OCI-LY3 (cell line): ENCODE data around the gene GGCT.

ENCODE experiments used
- H2AFZ ChIP-seq: fragments of 200-600, 300-600 bp; shearing (Covaris generic); 2 replicates; pipeline ENCODE4 v1.6.0; 2014; ENCODE audit warnings: antibody characterized with exemption, low read depth, low read length
- H3K27ac ChIP-seq: fragments of 200-600, 300-600 bp; sonication (generic); 2 replicates; pipeline ENCODE4 v1.5.1; 2014; ENCODE audit warnings: mild to moderate bottlenecking, low read length, moderate library complexity, mixed read lengths
- H3K27me3 ChIP-seq: fragments of 200-600, 300-600 bp; sonication (generic); 2 replicates; pipeline ENCODE4 v1.6.1; 2014; ENCODE audit warnings: low read depth, low read length, mixed read lengths
- H3K36me3 ChIP-seq: fragments of 200-600, 300-600 bp; sonication (generic); replicated peaks from 2 replicates; pipeline ENCODE3; 2014; ENCODE audit warnings: low read depth, low read length, mixed read lengths
- H3K4me1 ChIP-seq: fragments of 300-600, 200-600 bp; sonication (generic); 2 replicates; pipeline ENCODE4 v1.6.1; 2014; ENCODE audit warnings: low read length, mixed read lengths
- H3K4me2 ChIP-seq: fragments of 200-600, 300-600 bp; sonication (generic); 2 replicates; pipeline ENCODE4 v1.6.1; 2014; ENCODE audit warnings: low read length, mixed read lengths
- H3K4me3 ChIP-seq: fragments of 300-600, 200-600 bp; sonication (generic); 2 replicates; pipeline ENCODE4 v1.5.1; 2014; ENCODE audit warnings: antibody characterized with exemption, mild to moderate bottlenecking, low read length, moderate library complexity
- H3K79me2 ChIP-seq: fragments of 300-600, 200-600 bp; shearing (Covaris generic); 2 replicates; pipeline ENCODE4 v1.6.1; 2014; ENCODE audit warnings: mild to moderate bottlenecking, low read length, mixed read lengths
- H3K9ac ChIP-seq: fragments of 300-600, 200-600 bp; shearing (Covaris generic); 2 replicates; pipeline ENCODE4 v1.6.0; 2014; ENCODE audit warnings: mild to moderate bottlenecking, low read length, moderate library complexity
- H3K9me3 ChIP-seq: fragments of 200-600, 300-600 bp; shearing (Covaris generic); 2 replicates; pipeline ENCODE4 v1.6.1; 2014; ENCODE audit warnings: low read length, mixed read lengths; ENCODE audit not compliant: insufficient read depth
- H4K20me1 ChIP-seq: fragments of 200-600, 300-600 bp; sonication (generic); 2 replicates; pipeline ENCODE4 v1.6.1; 2016; ENCODE audit warnings: low read length, mixed read lengths; ENCODE audit not compliant: insufficient read depth
- EZH2phosphoT487 ChIP-seq: fragments of 200-600 bp; shearing (Covaris generic); IDR thresholded peaks from 2 replicates; pipeline ENCODE4 v1.6.1; 2018; ENCODE audit warnings: antibody characterized with exemption, mixed run types, low read depth
- TF ChIP-seq, protein P1 (sequence below): fragments of 200-600, 300-600 bp; sonication (generic); IDR thresholded peaks from 2 replicates; pipeline ENCODE4 v1.5.1; 2014; ENCODE audit warnings: antibody characterized with exemption, low read length, low read depth

Gene GGCT

GRCh38 chr7:30465046-30465810 lies 39.4 kb downstream of the GGCT start:
- Histone ChIP-seq H3K4me2 (peak overlapping the region; percentile 62), H3K4me1 (peaks cover 49% of the 10 kb centered on the region), H3K27ac (no peak overlapping the region)

GRCh38 chr7:30464231-30464671 lies 40.4 kb downstream of the GGCT start:
- Histone ChIP-seq H3K9ac (peak overlapping the region; percentile 16; the same call in 1 of the 2 replicates), H3K27me3 (no peaks in the 10 kb centered on the region), H3K4me1 (peaks cover 49% of the 10 kb centered on the region), H3K4me2 (peak overlapping the region; percentile 62), H3K4me3 (peak overlapping the region; percentile 38; the same call in 1 of the 2 replicates), H3K9me3 (no peaks in the 10 kb centered on the region), H3K36me3 (no peaks in the 10 kb centered on the region), H4K20me1 (no peaks in the 10 kb centered on the region), H2AFZ (no peak overlapping the region), H3K79me2 (no peaks in the 10 kb centered on the region), H3K27ac (no peak overlapping the region)
- TF ChIP-seq, protein P1, sequence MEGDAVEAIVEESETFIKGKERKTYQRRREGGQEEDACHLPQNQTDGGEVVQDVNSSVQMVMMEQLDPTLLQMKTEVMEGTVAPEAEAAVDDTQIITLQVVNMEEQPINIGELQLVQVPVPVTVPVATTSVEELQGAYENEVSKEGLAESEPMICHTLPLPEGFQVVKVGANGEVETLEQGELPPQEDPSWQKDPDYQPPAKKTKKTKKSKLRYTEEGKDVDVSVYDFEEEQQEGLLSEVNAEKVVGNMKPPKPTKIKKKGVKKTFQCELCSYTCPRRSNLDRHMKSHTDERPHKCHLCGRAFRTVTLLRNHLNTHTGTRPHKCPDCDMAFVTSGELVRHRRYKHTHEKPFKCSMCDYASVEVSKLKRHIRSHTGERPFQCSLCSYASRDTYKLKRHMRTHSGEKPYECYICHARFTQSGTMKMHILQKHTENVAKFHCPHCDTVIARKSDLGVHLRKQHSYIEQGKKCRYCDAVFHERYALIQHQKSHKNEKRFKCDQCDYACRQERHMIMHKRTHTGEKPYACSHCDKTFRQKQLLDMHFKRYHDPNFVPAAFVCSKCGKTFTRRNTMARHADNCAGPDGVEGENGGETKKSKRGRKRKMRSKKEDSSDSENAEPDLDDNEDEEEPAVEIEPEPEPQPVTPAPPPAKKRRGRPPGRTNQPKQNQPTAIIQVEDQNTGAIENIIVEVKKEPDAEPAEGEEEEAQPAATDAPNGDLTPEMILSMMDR, result no peak
- TF ChIP-seq EZH2phosphoT487, result no peak

More at GRCh38 chr7:30465046-30465810, 39.4 kb downstream of the GGCT start:
- Histone ChIP-seq H3K27me3 (no peaks in the 10 kb centered on the region), H2AFZ (no peak overlapping the region), H3K9ac (no peak overlapping the region), H3K79me2 (no peaks in the 10 kb centered on the region), H3K9me3 (no peaks in the 10 kb centered on the region), H3K36me3 (no peaks in the 10 kb centered on the region), H4K20me1 (no peaks in the 10 kb centered on the region), H3K4me3 (no peak overlapping the region)
- TF ChIP-seq, protein P1, result no peak
- TF ChIP-seq EZH2phosphoT487, result no peak

DNA sequence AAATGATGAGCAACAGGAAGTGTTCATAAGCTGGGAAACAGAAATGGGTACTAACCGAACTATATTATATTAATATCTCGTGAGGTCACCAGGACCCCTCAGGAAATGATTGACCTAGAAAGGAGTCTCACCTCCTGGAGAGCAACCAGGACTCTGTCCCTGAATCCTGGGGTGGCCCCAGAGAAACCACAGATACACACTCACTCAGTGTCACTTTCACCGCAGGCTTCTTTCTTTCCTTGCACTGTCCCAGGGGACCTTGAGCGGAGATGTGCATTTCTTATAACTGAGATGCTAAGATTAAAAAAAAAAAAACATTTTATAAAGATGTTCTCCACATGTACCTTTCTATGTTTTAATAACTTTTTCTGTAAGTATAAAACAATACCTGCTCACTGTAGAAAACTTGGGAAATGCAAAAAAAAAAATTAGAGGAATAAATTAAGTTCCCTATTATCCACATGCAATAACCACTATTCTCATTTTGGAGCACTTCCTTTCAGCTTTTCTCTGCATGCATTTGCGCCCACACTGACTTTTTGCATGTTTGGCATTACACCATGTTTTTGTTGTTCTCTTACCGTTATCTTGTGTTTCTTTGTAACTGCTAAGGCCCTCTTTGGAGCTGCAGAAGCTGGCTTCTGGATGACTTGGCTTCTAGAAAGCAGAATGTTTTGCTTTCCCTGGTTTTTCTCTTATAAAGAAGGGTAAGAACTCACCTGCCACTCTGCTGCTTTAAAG lies 41.1 kb downstream of the GGCT start:
- no peaks in the 10 kb centered on the region for H3K27me3 ChIP-seq
- H3K79me2 ChIP-seq, result no peaks in the 10 kb centered on the region
- no peaks in the 10 kb centered on the region for H3K9me3 ChIP-seq
- H3K4me3 ChIP-seq, result peak overlapping the region; percentile 38; the same call in 1 of the 2 replicates
- H3K36me3 ChIP-seq, result no peaks in the 10 kb centered on the region
- H2AFZ ChIP-seq, result no peak overlapping the region
- no peaks in the 10 kb centered on the region for H4K20me1 ChIP-seq
- H3K27ac ChIP-seq, result no peak overlapping the region
- H3K4me2 ChIP-seq, result peak overlapping the region; percentile 62
- no peak overlapping the region for H3K9ac ChIP-seq
- TF ChIP-seq EZH2phosphoT487, result no peak
- TF ChIP-seq, protein P1, result no peak
- H3K4me1 ChIP-seq, result peaks cover 49% of the 10 kb centered on the region

GRCh38 chr7:30462179-30462578 lies 42.5 kb downstream of the GGCT start:
- H3K27me3 ChIP-seq, result no peaks in the 10 kb centered on the region

More at GRCh38 chr7:30462179-30462578, 42.5 kb downstream of the GGCT start:
- no peak overlapping the region for H3K9ac ChIP-seq
- TF ChIP-seq, protein P1, result no peak
- no peak for TF ChIP-seq EZH2phosphoT487
- H4K20me1 ChIP-seq, result no peaks in the 10 kb centered on the region
- H3K79me2 ChIP-seq, result no peaks in the 10 kb centered on the region
- no peak overlapping the region for H3K27ac ChIP-seq
- H3K4me3 ChIP-seq, result no peak overlapping the region
- peaks cover 41% of the 10 kb centered on the region for H3K4me1 ChIP-seq
- no peak overlapping the region for H2AFZ ChIP-seq
- H3K36me3 ChIP-seq, result no peaks in the 10 kb centered on the region
- no peaks in the 10 kb centered on the region for H3K9me3 ChIP-seq
- H3K4me2 ChIP-seq, result peak overlapping the region; percentile 29
